GM18870 (cell line): ENCODE data around the gene RALGPS2.

Source experiments
- ATAC-seq: cut with Tn5 transposase; IDR thresholded peaks from one replicate; pipeline ENCODE4 v1.9.1; 2021; ENCODE audit warnings: moderate library complexity; ENCODE audit not compliant: unreplicated experiment

Gene RALGPS2

GRCh38 chr1:178857126-178857525 lies 132.1 kb downstream of the RALGPS2 start:
- ATAC-seq, result no peak

- ATAC-seq, result no peak
Measured at GRCh38 chr1:178862416-178862815, 137.4 kb downstream of the RALGPS2 start.

GRCh38 chr1:178862864-178863263 lies 137.8 kb downstream of the RALGPS2 start:
- ATAC-seq, result no peak

GRCh38 chr1:178864326-178864725 lies 139.3 kb downstream of the RALGPS2 start:
- no peak for ATAC-seq

- ATAC-seq, result no peak
Measured at GRCh38 chr1:178867670-178868069, 142.6 kb downstream of the RALGPS2 start.

- no peak for ATAC-seq
Measured at GRCh38 chr1:178868706-178869105, 143.7 kb downstream of the RALGPS2 start.

GRCh38 chr1:178869119-178869697 lies 144.2 kb downstream of the RALGPS2 start:
- no peak for ATAC-seq

- no peak for ATAC-seq
Measured at GRCh38 chr1:178870221-178870620, 145.2 kb downstream of the RALGPS2 start.

- no peak for ATAC-seq
Measured at GRCh38 chr1:178870944-178871343, 145.9 kb downstream of the RALGPS2 start, which contains the start of gene ANGPTL1. Gene ANGPTL1, minus strand, starts transcription at chr1:178871077. Its CDS starts 5,301 bp downstream, at chr1:178865776.

- no peak for ATAC-seq
Measured at GRCh38 chr1:178871551-178872320, 146.7 kb downstream of the RALGPS2 start.

- no peak for ATAC-seq
Measured at GRCh38 chr1:178874966-178875365, 149.9 kb downstream of the RALGPS2 start.

GRCh38 chr1:178875936-178876335 lies 150.9 kb downstream of the RALGPS2 start:
- ATAC-seq, result no peak

- no peak for ATAC-seq
Measured at GRCh38 chr1:178877896-178878295, 152.9 kb downstream of the RALGPS2 start.

GRCh38 chr1:178881950-178882349 lies 156.9 kb downstream of the RALGPS2 start:
- no peak for ATAC-seq

- no peak for ATAC-seq
Measured at GRCh38 chr1:178885869-178886268, 160.8 kb downstream of the RALGPS2 start.

GRCh38 chr1:178886551-178886950 lies 161.5 kb downstream of the RALGPS2 start:
- ATAC-seq, result no peak

- ATAC-seq, result no peak
Measured at GRCh38 chr1:178895928-178896327, 170.9 kb downstream of the RALGPS2 start.

- no peak for ATAC-seq
Measured at GRCh38 chr1:178898401-178898800, 173.4 kb downstream of the RALGPS2 start.

GRCh38 chr1:178899402-178899801 lies 174.4 kb downstream of the RALGPS2 start:
- no peak for ATAC-seq

- no peak for ATAC-seq
Measured at GRCh38 chr1:178901482-178902125, 176.6 kb downstream of the RALGPS2 start.

GRCh38 chr1:178908358-178908757 lies 183.3 kb downstream of the RALGPS2 start:
- no peak for ATAC-seq

- ATAC-seq, result no peak
Measured at GRCh38 chr1:178910023-178910422, 185.0 kb downstream of the RALGPS2 start.
